Breast epithelium (tissue), 3 donors: ENCODE results near the gene KLK5.

ENCODE experiments used
- CTCF ChIP-seq, 3 donors: fragments of 450-650 bp; IDR thresholded peaks; one replicate each; pipeline ENCODE4 v1.5.1; 2016 to 2017; ENCODE audit warnings: antibody characterized with exemption in 3 of 3, mild to moderate bottlenecking in 3 of 3, moderate library complexity in 3 of 3
- POLR2A ChIP-seq: fragments of 450-650 bp; IDR thresholded peaks from one replicate; pipeline ENCODE4 v1.6.1; 2016; ENCODE audit warnings: antibody characterized with exemption, mild to moderate bottlenecking, moderate library complexity

GRCh38 chr19:50912727-50913716 lies 39.8 kb downstream of the KLK5 start:
- no peak for TF ChIP-seq CTCF (IDR thresholded peaks at IDR 0.05)
- no peak for TF ChIP-seq POLR2A
